ENCODE results near the gene NTRK3. TPM values are rescaled to one million over a fixed set of nuclear protein-coding genes. Genes with fewer than 3 reads are reported as not detected.

NTRK3 gene
- total RNA-seq, 1 experiment from 2014 or later, result not detected

DNA sequence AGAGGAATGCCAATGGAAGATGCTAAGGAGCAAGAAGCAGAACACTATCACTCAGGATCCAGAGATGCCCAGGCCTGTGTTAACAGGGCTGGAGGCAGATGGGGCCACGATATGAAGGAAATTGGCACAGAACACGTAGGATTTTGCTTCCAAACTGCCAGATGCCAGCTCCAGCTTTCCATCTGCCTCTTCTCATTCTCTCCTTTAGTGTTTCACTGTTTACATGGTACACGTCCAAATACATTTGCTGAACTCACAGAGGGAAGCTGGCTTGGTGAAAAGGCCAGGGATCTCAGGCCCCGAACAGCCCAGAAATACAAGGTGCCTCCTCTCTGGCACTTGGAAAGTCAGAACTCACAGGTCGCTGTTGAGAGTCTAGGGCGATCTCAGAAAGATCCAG lies 187.0 kb downstream of the NTRK3 start:
- H3K36me3 Mint-ChIP-seq (ENCODE audit: insufficient read depth, unreplicated experiment), result no peaks in the 10 kb centered on the region
- no peak overlapping the region for H3K4me3 Mint-ChIP-seq (ENCODE audit: low read depth, unreplicated experiment)
- TF ChIP-seq, protein P1, sequence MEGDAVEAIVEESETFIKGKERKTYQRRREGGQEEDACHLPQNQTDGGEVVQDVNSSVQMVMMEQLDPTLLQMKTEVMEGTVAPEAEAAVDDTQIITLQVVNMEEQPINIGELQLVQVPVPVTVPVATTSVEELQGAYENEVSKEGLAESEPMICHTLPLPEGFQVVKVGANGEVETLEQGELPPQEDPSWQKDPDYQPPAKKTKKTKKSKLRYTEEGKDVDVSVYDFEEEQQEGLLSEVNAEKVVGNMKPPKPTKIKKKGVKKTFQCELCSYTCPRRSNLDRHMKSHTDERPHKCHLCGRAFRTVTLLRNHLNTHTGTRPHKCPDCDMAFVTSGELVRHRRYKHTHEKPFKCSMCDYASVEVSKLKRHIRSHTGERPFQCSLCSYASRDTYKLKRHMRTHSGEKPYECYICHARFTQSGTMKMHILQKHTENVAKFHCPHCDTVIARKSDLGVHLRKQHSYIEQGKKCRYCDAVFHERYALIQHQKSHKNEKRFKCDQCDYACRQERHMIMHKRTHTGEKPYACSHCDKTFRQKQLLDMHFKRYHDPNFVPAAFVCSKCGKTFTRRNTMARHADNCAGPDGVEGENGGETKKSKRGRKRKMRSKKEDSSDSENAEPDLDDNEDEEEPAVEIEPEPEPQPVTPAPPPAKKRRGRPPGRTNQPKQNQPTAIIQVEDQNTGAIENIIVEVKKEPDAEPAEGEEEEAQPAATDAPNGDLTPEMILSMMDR (IDR thresholded peaks at IDR 0.05; ENCODE audit: unreplicated experiment), result no peak
- no peaks in the 10 kb centered on the region for H3K4me1 Mint-ChIP-seq (ENCODE audit: low read depth, unreplicated experiment)
- peaks cover 22% of the 10 kb centered on the region for H3K27me3 Mint-ChIP-seq (ENCODE audit: unreplicated experiment)
- H3K9me3 Mint-ChIP-seq (ENCODE audit: low read depth, unreplicated experiment), result peaks cover 7% of the 10 kb centered on the region
- intact Hi-C loops (cut with micrococcal nuclease; ENCODE audit: unreplicated experiment), result no loop called here
- CTCF ChIA-PET, result no interaction called here
- H3K27ac Mint-ChIP-seq (ENCODE audit: unreplicated experiment), result no peak overlapping the region
- no TSS peak for BruUV-seq (replicated peaks)
- no peak for DNase-seq

DNA sequence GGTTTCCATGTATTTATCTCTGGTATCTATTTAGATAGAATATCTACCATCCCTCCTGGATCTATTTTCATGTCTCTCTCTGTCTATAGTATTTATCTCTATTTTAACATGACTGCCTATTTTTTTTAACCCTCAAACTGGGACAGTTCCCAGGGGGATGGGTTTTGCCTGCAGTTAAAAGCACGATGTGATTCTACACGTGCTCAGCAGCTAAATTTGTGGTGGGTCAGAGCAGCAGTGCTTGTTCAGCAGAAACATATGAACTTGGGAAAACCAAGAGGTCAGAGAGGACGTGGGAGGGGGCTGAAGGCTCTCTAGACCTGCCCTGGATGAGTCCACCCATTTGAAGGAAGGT lies 189.2 kb downstream of the NTRK3 start:
- intact Hi-C loops (cut with micrococcal nuclease; ENCODE audit: unreplicated experiment), result no loop called here
- Mint-ChIP-seq H3K36me3 (ENCODE audit: insufficient read depth, unreplicated experiment) (no peaks in the 10 kb centered on the region), H3K9me3 (ENCODE audit: low read depth, unreplicated experiment) (peaks cover 10% of the 10 kb centered on the region)

DNA sequence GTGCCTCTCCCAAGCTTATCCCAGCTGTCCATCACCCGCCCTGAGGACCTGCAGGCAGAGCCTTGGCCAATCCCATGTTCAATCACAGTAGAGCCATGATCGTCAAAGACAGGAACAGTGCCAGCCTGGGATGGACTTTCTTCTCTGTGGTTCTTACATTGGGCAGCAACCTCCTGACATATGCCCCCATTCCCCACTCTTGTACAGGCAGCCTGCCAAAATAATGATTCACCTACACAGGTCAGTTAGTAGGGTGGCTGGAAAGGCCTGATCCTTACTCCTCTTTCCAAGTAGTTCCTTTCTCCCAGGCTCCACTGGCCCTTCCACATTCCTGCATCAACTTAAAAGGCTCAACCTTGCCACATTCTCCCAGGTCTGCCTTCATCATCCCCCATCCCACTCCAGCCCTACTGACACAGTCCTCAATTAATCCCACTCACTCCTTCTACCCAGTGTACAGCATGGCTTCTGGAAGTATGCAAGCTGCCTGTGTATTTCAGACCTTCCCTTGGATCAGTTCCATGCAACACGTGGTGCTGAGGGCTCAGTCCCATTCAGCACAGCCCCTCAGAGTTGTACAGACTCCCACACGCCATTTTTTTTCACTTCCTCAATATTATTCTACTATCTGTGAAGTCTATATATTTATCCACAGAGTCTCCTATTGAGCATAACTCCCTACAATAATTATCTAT lies 189.8 kb downstream of the NTRK3 start:
- no peaks in the 10 kb centered on the region for H3K4me1 Mint-ChIP-seq (ENCODE audit: low read depth, unreplicated experiment)
- BruUV-seq (replicated peaks), result no TSS peak
- no peak for DNase-seq
- H3K36me3 Mint-ChIP-seq (ENCODE audit: insufficient read depth, unreplicated experiment), result no peaks in the 10 kb centered on the region
- H3K9me3 Mint-ChIP-seq (ENCODE audit: low read depth, unreplicated experiment), result peaks cover 10% of the 10 kb centered on the region
- CTCF ChIA-PET, result no interaction called here
- no peak overlapping the region for H3K27ac Mint-ChIP-seq (ENCODE audit: unreplicated experiment)
- peaks cover 22% of the 10 kb centered on the region for H3K27me3 Mint-ChIP-seq (ENCODE audit: unreplicated experiment)
- intact Hi-C loops (cut with micrococcal nuclease; ENCODE audit: unreplicated experiment), result no loop called here
- H3K4me3 Mint-ChIP-seq (ENCODE audit: low read depth, unreplicated experiment), result no peak overlapping the region
- TF ChIP-seq, protein P1 (IDR thresholded peaks at IDR 0.05; ENCODE audit: unreplicated experiment), result no peak

More for the DNA sequence above, 189.2 kb downstream of the NTRK3 start:
- TF ChIP-seq, protein P1 (IDR thresholded peaks at IDR 0.05; ENCODE audit: unreplicated experiment), result no peak
- CTCF ChIA-PET, result no interaction called here
- no peak for DNase-seq
- BruUV-seq (replicated peaks), result no TSS peak
- no peaks in the 10 kb centered on the region for H3K4me1 Mint-ChIP-seq (ENCODE audit: low read depth, unreplicated experiment)
- peaks cover 22% of the 10 kb centered on the region for H3K27me3 Mint-ChIP-seq (ENCODE audit: unreplicated experiment)
- no peak overlapping the region for H3K27ac Mint-ChIP-seq (ENCODE audit: unreplicated experiment)
- H3K4me3 Mint-ChIP-seq (ENCODE audit: low read depth, unreplicated experiment), result no peak overlapping the region

DNA sequence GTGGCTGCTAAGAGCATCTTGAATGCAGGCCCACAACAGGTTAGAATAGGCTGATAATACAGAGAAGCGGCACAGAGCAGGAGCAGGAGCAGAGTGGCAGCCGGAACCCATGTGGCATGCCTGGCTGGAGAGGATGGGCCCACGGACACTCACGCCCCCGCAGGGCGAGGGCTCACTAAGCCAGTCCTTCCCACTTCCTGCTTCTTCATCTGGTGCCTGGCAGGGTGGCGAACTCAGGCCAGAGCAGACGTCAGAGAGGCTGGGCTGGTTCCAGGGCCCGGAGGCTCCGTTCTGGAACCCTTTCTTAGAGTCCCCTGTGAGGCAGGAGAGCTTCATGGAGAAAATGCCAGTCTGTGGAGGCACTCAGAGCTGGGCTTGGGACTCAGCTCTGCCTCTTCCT lies 195.1 kb downstream of the NTRK3 start:
- no peaks in the 10 kb centered on the region for H3K4me1 Mint-ChIP-seq (ENCODE audit: low read depth, unreplicated experiment)
- no peaks in the 10 kb centered on the region for H3K36me3 Mint-ChIP-seq (ENCODE audit: insufficient read depth, unreplicated experiment)
- no TSS peak for BruUV-seq (replicated peaks)
- DNase-seq, result no peak
- no peaks in the 10 kb centered on the region for H3K27me3 Mint-ChIP-seq (ENCODE audit: unreplicated experiment)
- intact Hi-C loops (cut with micrococcal nuclease; ENCODE audit: unreplicated experiment), result no loop called here
- H3K27ac Mint-ChIP-seq (ENCODE audit: unreplicated experiment), result no peak overlapping the region
- H3K4me3 Mint-ChIP-seq (ENCODE audit: low read depth, unreplicated experiment), result no peak overlapping the region
- TF ChIP-seq, protein P1 (IDR thresholded peaks at IDR 0.05; ENCODE audit: unreplicated experiment), result no peak
- CTCF ChIA-PET, result no interaction called here
- H3K9me3 Mint-ChIP-seq (ENCODE audit: low read depth, unreplicated experiment), result peaks cover 2% of the 10 kb centered on the region
